ENCODE results near the gene CDC42BPB.

Gene CDC42BPB

DNA sequence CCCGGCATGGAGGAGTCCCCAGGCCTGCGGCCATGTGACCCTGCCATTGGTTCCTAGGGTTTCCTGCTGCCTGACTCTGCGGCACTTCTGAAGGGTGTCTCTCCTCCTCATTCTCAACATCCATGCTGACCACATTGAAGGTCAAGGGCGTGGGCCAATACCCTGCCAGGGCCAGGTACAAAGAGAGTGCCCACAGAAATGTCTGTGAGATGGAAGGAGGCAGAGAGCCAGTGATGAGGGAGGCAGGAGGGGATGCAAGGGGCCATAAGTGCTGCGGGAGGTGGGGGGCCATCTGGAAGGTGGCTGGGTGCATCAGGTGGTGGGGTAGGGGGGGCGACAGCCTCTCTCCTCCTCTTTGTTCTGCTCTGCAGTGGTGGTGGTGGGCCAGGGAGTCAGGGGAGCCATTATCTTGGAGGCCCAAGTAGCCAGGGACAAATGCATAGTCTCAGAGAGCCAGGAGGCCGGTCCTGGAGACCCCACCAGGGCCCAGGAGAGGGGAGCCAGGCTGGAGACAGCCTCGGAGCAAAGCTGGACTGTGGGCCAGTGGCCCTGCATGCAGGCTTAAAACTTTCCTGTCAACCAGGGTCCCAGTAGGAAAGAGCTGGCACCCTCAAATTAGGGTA, 13.0 kb upstream of the CDC42BPB start:
- TF ChIP-seq, protein P1, sequence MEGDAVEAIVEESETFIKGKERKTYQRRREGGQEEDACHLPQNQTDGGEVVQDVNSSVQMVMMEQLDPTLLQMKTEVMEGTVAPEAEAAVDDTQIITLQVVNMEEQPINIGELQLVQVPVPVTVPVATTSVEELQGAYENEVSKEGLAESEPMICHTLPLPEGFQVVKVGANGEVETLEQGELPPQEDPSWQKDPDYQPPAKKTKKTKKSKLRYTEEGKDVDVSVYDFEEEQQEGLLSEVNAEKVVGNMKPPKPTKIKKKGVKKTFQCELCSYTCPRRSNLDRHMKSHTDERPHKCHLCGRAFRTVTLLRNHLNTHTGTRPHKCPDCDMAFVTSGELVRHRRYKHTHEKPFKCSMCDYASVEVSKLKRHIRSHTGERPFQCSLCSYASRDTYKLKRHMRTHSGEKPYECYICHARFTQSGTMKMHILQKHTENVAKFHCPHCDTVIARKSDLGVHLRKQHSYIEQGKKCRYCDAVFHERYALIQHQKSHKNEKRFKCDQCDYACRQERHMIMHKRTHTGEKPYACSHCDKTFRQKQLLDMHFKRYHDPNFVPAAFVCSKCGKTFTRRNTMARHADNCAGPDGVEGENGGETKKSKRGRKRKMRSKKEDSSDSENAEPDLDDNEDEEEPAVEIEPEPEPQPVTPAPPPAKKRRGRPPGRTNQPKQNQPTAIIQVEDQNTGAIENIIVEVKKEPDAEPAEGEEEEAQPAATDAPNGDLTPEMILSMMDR (conservative IDR thresholded peaks at IDR 0.05), result no peak
- H3K27ac ChIP-seq, result peak overlapping the region; percentile 84; the same call in 1 of the 2 replicates

DNA sequence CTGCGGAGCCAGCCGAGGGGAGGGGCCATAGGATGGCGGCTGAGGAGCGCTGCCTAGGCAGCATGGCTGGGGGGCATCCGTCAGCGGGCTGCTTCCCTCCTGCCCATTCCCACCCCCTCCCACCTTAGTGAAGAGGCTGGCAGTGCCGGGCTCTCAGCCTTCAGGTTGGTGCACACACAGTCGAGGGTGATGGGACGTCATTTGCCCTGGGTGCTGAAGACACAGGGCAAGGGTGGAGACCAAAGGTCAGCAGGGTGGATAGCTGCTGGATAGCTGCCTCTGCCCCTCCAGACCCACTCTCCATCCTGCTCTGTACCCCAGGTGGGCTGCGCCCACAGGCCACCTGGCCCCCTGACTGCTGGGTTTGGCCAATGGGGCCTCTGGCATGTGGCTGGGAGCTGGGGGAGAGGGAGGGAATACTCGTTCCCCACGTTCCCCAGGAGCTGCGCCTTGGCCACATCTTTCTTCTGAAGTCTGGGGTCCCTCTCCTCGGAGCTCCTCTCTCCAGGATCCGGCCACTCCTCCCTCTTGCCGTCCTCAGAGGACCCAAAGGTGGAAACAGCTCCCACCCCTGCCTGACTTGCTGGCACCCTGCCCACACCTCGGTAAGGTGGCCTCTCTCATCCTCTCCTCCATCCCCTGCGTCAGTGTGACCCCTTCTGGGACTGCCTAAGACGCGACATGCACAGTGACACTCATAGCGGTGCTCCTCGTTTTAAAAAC, 11.2 kb upstream of the CDC42BPB start:
- H3K27ac ChIP-seq, result no peak overlapping the region
- TF ChIP-seq, protein P1 (conservative IDR thresholded peaks at IDR 0.05), result no peak

DNA sequence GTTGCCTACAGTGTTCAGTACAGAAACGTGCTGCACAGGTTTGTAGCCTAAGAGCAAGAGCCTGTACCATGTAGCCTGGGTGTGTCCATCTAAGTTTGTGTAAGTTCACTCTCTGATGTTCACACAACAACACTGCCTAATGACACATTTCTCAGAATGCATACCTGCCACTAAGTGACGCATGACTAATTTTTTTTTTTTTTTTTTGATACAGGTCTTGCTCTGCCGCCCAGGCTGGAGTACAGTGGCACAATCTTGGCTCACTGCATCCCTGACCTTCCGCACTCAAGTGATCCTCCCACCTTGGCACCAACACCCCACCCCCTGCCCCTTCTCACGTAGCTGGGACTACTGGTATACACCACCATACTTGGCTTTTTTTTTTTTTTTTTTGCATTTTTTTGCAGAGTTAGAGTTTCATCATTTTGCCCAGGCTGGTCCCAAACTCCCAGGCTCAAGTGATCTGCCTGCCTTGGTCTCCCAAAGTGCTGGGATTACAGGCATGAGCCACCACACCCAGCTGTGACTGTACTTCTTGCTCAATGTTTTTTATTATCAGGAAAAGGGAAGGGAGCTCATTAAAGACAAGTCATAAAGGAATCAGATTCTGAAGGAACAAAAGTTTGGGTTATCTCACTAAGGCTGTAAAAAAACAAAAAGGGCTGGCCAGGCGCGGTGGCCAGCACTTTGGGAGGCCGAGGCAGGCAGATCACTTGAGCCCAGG, 10.0 kb upstream of the CDC42BPB start:
- no peak overlapping the region for H3K27ac ChIP-seq
- TF ChIP-seq, protein P1 (conservative IDR thresholded peaks at IDR 0.05), result no peak

DNA sequence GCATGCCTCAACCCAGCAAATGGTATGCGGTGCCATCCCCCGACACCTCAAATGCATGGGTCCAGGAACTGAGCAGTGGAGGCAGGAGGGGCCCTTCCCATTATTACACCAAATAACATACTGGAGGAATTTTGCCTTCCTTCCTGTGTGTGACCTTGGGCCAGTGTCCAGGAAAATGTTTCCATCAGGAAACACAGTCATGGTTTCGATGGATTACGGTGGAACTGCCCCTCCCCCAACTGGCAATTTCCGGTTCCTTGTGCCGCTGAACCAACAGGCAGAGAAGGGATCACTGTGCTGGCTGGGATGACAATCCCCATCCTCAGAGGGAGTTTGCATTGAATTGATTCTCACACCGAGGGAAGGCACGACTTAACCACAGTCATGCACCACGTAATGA, 9.1 kb upstream of the CDC42BPB start:
- no peak overlapping the region for H3K27ac ChIP-seq
- TF ChIP-seq, protein P1 (conservative IDR thresholded peaks at IDR 0.05), result no peak

DNA sequence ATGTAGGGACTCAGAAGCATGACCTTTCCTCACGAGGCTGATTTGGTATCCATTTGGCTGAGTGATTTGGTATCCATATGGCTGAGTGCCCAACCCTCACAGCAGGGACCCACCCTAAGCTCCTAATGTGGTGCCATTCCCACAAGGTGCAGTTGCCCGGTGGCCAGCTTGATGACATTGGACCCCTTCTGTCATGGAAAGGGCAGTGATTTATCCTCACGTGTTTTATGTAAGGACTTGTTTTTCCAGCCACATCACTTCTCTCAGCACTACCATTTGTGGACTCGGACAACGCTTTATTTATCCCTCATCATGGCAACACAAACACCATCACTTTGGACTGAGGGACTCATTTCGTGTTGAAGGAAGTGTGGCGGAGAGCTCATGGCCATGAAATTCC, 8.5 kb upstream of the CDC42BPB start:
- no peak overlapping the region for H3K27ac ChIP-seq
- TF ChIP-seq, protein P1 (conservative IDR thresholded peaks at IDR 0.05), result no peak

DNA sequence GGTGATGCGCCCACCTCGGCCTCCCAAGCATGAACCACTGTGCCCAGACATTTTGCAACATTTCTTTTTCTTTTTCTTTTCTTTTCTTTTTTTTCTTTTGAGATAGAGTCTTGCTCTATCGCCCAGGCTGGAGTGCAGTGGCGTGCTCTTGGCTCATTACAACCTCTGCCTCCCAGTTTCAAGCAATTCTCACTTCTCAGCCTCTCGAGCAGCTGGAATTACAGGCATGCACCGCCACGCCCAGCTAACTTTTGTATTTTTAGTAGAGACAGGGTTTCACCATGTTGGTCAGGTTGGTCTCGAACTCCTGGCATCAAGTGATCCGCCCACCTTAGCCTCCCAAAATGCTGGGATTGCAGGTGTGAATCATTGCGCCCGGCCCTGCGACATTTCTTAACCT, 7.6 kb upstream of the CDC42BPB start:
- TF ChIP-seq, protein P1 (conservative IDR thresholded peaks at IDR 0.05), result no peak
- no peak overlapping the region for H3K27ac ChIP-seq

DNA sequence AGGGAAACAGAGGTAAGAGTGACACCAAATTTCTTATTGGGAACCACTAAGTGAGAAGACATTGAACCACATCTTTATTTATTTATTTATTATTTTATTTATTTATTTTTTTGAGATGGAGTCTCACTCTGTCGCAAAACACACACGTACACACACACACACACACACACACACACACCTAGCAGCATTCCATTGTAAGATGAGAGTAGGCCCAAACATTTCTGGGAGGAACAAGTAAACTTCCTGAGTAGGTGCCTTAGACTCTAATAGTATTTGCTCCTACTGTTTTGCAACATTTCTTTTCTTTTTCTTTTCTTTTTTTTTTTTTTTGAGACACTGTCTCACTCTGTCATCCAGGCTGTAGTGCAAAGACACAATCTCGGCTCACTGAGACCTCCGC, 7.1 kb upstream of the CDC42BPB start:
- no peak overlapping the region for H3K27ac ChIP-seq
- TF ChIP-seq, protein P1 (conservative IDR thresholded peaks at IDR 0.05), result no peak
